GM18867 (cell line): ENCODE measurements around the gene STK32B.
"Not testable (repeated sequence)": the region's sequence is repeated elsewhere in the genome, so short reads cannot be mapped to it uniquely, and the experiment has no call there.

ENCODE experiments used
- ATAC-seq: cut with Tn5 transposase; IDR thresholded peaks from one replicate; pipeline ENCODE4 v1.9.1; 2021; ENCODE audit warnings: mild to moderate bottlenecking, moderate library complexity; ENCODE audit not compliant: unreplicated experiment

The STK32B gene

GRCh38 chr4:5423670-5424069 lies 372.4 kb downstream of the STK32B start:
- no peak for ATAC-seq

- no peak for ATAC-seq
Observed at GRCh38 chr4:5424211-5424610, 372.9 kb downstream of the STK32B start.

- ATAC-seq, result no peak
Observed at GRCh38 chr4:5424901-5425300, 373.6 kb downstream of the STK32B start.

GRCh38 chr4:5429747-5430146 lies 378.5 kb downstream of the STK32B start:
- no peak for ATAC-seq

- ATAC-seq, result no peak
Observed at GRCh38 chr4:5433196-5433595, 381.9 kb downstream of the STK32B start.

- no peak for ATAC-seq
Observed at GRCh38 chr4:5435201-5435600, 383.9 kb downstream of the STK32B start.

- ATAC-seq, result no peak
Observed at GRCh38 chr4:5435823-5436222, 384.5 kb downstream of the STK32B start.

GRCh38 chr4:5443976-5444802 lies 392.9 kb downstream of the STK32B start:
- not testable (repeated sequence) for ATAC-seq

GRCh38 chr4:5444918-5445517 lies 393.7 kb downstream of the STK32B start:
- no peak for ATAC-seq

GRCh38 chr4:5446595-5447226 lies 395.4 kb downstream of the STK32B start:
- ATAC-seq, result no peak

GRCh38 chr4:5447755-5448154 lies 396.5 kb downstream of the STK32B start:
- no peak for ATAC-seq

- no peak for ATAC-seq
Observed at GRCh38 chr4:5448221-5448620, 396.9 kb downstream of the STK32B start.

- no peak for ATAC-seq
Observed at GRCh38 chr4:5451243-5451642, 400.0 kb downstream of the STK32B start.

- ATAC-seq, result no peak
Observed at GRCh38 chr4:5452156-5452555, 400.9 kb downstream of the STK32B start.

GRCh38 chr4:5455003-5455585 lies 403.8 kb downstream of the STK32B start:
- ATAC-seq, result no peak

- no peak for ATAC-seq
Observed at GRCh38 chr4:5456296-5456845, 405.1 kb downstream of the STK32B start.

- no peak for ATAC-seq
Observed at GRCh38 chr4:5458676-5459075, 407.4 kb downstream of the STK32B start.

GRCh38 chr4:5459236-5459635 lies 408.0 kb downstream of the STK32B start:
- no peak for ATAC-seq

- no peak for ATAC-seq
Observed at GRCh38 chr4:5460106-5460801, 409.0 kb downstream of the STK32B start.

GRCh38 chr4:5461477-5461876 lies 410.2 kb downstream of the STK32B start:
- no peak for ATAC-seq
